ENCODE results near the gene WNK2.

GRCh38 chr9:93294011-93294410 lies 110.1 kb downstream of the WNK2 start:
- TF ChIP-seq HOXD13 (CRISPR knock-in tag; IDR thresholded peaks at IDR 0.05; ENCODE audit: borderline replicate concordance) (no peak), ZNF24 (tag by site-specific recombination; IDR thresholded peaks at IDR 0.05) (no peak), CTCF (tag by site-specific recombination; IDR thresholded peaks at IDR 0.05) (no peak), ZNF155 (tag by site-specific recombination; IDR thresholded peaks at IDR 0.05) (no peak), ZNF112 (tag by site-specific recombination; IDR thresholded peaks at IDR 0.05) (no peak), ZNF792 (tag by site-specific recombination; IDR thresholded peaks at IDR 0.05) (no peak), ELK4 (IDR thresholded peaks at IDR 0.05; ENCODE audit: borderline replicate concordance, low read depth, low read length) (no peak)

Measured in HEK293 (cell line).